GM23248 (cell line): ENCODE data around the gene C3orf52.

Experiments used
- EZH2 ChIP-seq: fragments of 200-600 bp; sonication (generic); IDR thresholded peaks from 2 replicates; pipeline ENCODE4 v1.6.1; 2018; ENCODE audit warnings: antibody characterized with exemption, mild to moderate bottlenecking; ENCODE audit not compliant: insufficient read depth, poor library complexity, severe bottlenecking
- EZH2phosphoT487 ChIP-seq: fragments of 200-600 bp; sonication (generic); IDR thresholded peaks from 2 replicates; pipeline ENCODE4 v1.6.1; 2018; ENCODE audit warnings: antibody characterized with exemption, moderate library complexity, mild to moderate bottlenecking, low read depth; ENCODE audit not compliant: insufficient read depth

GRCh38 chr3:112119962-112120836, 34.0 kb downstream of the C3orf52 start:
- TF ChIP-seq EZH2 (no peak), EZH2phosphoT487 (no peak)
